IPS-NIHi11 (cell line): ENCODE measurements around the gene MS4A14.
A peak's percentile ranks its signal among the peaks of the same experiment; 100 is the strongest.
"Not testable (repeated sequence)": the region's sequence is repeated elsewhere in the genome, so short reads cannot be mapped to it uniquely, and the experiment has no call there.

Experiments
- DNase-seq: peaks from one replicate; pipeline ENCODE4 v3.0.0; 2012; ENCODE audit warnings: mixed read lengths, low spot score

Gene MS4A14, protein sequence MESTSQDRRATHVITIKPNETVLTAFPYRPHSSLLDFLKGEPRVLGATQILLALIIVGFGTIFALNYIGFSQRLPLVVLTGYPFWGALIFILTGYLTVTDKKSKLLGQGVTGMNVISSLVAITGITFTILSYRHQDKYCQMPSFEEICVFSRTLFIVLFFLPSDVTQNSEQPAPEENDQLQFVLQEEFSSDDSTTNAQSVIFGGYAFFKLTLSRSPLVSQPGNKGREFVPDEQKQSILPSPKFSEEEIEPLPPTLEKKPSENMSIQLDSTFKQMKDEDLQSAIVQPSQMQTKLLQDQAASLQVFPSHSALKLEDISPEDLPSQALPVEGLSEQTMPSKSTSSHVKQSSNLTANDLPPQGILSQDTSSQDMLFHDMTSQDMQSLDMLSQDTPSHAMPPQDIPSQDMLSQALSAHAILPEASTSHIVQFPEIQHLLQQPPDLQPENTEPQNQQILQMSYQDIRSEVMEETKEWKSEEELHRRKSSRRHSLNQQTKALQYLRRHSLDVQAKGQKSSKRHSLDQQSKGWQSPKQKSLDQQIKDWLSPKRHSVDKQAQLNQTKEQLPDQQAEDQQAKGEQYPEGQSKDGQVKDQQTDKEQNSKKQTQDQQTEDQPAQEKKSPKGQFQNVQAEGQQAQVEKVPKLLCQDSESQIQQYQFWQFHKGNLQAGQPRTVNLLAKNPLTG

DNA sequence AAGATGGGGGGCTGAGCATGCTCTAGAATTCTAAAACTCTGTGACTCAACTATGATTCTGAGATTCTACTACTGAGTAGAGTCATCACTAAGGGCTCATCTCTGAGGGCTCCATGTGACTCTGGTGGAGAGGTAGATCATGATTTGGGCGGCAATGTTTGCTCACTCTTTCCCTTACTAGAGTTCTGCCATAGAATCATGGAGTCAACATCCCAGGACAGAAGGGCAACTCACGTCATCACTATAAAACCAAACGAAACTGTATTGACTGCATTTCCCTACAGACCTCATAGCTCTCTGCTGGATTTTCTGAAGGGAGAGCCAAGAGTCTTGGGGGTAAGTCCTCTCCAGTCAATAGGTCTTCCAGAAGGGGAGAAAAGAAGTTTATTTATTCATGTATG is at the start of gene MS4A14:
Gene MS4A14, plus strand, starts transcription at position 78 of the 400 bp plus-strand sequence. Its CDS starts 120 bp downstream, at position 198.
- no peak for DNase-seq

DNA sequence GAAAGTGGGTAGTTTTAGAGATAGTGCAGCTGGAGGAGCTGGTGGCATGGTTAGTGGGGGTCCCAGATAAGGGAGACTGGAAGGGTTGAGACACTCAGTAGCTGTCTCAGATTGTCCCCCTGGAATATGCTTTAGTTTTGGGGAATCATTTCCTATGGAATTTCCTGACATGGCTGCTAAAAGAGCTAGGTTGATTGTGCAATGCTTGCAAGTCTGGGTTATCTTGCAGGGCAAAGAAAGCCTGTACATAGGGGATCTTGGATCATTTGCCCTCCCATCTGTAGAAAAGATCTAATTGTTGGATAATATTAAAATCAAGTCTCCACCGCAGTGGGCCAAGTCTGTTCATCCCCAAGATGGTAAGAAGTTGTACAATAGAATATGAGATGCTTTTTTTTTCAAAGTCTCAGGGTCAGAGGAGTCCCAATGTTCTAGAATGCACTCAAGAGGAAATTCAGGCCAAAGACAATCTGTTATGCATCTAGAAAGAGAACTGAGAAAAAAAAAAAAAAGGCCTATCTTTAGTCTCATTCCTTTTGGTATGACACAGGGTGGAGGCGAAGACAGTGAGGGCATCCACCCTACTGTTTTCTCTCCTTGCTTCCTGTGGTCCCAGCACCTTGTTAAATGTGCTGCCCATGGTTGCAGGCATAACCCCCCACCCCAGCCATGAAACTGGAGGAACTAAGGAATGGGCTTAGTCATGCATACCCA is 49.0 kb upstream of the MS4A14 start:
- DNase-seq: no peak

DNA sequence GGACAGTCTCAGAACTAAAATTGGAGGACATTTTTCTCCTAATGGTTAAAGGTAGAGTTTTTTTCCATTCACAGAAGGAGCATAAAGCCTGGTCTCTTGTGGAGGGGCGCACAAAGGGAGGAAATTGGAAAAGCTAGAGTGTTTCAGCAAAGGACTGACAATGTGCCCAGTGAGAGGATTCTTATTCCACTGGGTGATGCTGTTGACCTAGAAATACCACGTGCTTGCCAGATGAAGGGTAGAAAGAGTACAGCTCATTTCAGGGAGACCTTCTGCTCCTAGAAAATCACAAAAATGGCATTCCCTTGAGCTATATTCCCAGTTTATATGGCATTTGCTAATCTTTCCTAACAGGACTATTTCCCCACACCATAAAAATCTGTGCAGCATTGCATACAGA is 48.1 kb upstream of the MS4A14 start:
- DNase-seq: no peak

DNA sequence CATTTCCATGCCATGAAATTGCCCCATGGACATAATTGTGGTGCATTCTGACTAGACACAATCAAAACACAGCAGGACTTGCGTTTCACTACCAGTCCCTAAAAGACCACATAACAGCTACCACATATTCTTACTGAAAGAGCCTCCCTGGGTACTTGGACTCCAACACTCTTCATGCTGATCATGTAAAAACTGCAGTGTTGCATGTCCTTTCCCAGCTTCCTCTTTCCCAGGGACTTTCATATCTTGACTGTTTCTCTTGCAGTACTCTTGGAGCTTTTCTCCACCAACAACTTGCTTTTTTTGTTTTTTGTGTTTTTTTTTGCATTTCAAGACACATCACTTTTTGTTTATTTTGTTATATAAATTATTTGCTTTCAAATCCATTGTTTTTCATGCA is 46.3 kb upstream of the MS4A14 start:
- DNase-seq: no peak

DNA sequence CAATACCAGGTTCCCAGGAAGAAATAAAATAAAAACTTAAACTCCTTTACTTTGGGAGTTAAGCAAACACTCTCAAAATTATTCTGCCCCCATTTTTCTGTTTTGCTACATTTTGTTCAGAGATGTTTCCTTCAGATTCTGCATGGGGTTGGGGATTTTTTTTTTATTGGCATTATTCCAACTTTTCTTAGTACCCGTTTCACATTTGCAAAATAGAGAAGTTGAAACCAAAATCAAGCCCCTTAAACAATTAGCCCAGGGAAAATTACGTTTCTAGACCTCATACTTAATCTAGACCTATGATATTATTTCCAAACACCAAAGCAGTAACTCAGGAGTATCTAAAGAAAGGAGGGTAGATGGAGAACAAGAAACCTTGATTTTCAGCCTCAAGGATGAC is 38.5 kb upstream of the MS4A14 start:
- DNase-seq: no peak

DNA sequence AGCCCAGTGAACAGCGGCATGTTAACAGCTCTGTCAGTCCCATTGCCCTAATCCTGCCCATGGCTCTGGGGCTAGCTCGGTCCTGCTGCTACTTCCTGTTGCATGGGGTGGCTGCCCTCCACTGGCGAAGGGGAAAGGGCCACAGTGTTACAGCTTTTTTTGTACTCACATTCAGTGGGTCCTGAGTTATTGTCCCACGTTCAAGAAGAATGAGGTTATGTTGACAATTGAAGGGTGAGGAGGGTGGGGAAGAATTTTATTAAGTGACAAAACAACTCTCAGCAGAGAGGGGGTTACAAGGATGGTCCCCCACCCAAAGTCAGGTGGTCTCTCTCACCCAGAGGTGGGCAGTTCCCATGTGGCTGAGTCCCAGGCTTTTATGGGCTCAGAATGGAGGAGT is 35.6 kb upstream of the MS4A14 start:
- no peak for DNase-seq

DNA sequence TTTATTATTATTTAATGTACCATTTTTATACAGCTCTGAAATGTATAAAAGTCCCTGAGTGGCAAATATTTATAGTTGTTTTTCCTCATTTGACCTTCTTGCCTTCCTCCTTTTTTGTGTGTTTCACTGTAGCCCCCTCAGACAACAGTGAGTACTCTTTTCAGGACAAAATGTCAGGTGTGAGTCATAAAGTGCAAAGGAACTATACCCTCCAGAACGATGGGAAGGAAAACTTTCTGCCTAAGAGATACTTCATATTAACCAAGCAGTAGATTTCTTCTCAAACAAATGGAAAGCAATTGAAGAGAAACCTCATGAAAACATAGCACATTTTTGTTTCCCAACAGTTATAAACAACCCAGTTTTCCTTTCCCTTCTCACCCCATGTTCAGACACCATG is 34.0 kb upstream of the MS4A14 start:
- no peak for DNase-seq

DNA sequence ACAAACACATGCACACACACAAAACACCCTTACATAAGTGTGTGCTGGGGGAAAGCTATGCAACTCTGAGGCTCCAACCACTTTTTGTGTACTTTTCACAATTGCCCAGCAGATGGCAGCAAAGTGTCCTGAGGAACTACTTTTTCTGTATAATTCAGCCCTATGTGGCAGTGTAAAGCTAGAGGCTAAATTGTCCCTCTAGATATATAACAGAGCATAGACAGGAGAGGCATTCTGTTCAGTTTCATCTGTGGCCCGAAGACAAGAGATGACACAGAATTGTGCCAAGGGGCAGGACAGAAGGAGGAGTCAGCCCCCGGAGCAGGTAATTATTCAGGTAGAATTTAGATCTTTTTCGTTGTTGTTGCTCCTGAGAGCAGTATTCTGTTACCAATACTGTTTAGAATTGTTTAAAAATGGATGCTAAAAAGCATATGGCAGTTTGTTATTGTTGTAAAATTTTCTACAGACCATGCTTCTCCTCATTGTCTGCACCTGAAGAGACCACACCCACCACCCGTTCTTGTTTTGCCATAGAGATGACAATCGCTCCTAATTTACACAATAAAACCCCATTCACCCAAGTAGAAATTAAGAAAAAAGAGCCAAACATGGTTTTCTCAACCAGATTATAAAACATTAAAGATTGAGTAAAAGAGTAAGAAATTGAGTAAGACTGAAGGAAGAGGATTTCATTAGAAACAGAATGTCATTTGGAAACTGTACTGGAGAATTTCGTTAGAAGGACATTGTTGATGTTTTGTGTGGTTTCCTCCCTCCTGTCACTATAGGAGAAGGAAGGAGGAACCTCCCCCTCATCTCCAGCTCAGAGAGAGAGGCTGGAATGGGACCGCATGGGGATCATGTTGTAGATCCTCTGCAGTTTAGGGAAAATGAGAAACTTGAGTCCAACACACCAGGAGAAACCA is 32.5 kb upstream of the MS4A14 start:
- DNase-seq: peak; percentile 75

DNA sequence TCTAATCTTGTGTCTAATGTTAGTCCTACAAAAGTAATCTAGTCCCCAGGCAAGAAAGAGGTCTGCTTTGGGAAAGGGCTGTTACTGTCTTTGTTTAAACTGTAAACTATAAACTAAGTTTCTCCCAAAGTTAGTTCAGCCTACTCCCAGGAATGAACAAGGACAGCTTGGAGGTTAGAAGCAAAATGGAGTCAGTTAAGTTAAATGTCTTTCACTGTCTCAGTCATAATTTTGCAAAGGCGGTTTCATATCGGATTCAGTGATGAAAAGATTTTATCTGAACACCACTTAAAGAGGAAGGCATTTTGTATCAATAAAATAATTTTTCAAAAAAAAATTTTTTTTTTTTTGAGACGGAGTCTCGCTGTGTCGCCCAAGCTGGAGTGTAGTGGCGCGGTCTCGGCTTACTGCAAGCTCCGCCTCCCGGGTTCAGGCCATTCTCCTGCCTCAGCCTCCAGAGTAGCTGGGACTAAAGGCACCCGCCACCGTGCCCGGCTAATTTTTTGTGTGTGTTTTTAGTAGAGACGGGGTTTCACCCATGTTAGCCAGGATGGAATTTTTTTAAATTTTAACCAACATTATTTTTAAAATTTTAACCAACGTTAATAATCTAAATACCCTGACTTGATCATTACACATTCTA is 29.9 kb upstream of the MS4A14 start:
- not testable (repeated sequence) for DNase-seq

DNA sequence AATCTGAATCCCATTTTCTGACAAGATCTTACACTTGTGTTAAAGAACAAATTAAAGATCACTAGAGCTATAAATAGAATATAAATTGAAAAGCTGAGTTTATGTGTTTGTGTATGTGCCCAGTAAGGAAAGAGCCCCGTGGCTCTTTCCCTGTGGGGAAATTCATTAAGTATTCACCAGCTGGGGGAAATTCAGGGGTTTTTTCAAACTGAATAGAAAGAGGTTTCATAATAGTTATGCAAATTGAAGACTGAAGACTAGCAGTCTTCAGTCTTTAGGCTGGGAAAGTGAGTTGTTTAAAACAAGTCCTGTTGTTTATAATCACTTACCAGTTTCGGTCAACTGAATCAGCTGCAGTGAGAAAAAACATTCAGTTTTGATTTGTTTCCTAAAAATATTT is 29.2 kb upstream of the MS4A14 start:
- DNase-seq: no peak

DNA sequence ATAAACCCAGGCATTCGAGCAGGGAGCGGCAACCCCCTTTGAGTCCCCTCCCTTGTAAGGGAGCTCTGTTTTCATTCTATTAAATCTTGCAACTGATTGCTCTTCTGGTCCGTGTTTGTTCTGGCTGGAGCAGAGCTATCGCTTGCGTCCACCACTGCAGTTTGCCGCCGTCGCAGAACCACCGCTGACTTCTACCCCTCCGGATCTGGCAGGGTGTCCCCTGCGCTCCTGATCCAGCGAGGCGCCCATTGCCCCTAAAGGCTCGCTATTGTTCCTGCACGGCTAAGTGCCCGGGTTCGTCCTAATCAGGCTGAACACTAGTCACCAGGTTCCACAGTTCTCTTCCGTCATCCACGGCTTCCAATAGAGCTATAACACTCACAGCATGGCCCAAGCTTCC is 28.4 kb upstream of the MS4A14 start:
- DNase-seq: no peak

DNA sequence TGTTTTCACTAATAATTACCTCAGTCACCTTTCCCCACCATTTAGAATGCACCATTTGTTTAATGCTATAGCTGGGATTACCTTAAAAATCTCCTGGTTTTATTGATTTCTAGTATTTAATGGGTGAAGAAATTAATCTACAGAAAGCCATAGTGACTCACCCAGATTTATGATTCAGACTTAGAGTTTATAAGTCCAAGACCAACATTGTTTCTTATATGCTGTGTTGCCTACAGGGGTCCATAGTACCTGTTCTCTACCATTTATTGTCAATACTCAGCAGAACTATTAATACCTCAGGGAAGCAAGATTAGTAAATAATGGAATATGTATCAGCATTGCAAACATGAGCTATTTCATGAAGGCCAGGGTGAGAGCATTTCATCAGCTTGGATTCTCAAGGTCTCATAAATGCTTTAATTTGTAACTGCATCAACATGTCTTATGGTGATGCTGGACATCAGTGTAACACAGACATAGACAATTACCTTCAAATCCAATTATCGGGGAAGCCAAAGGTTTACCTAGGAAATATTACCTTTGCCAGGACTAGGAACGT is 25.9 kb upstream of the MS4A14 start:
- DNase-seq: no peak

DNA sequence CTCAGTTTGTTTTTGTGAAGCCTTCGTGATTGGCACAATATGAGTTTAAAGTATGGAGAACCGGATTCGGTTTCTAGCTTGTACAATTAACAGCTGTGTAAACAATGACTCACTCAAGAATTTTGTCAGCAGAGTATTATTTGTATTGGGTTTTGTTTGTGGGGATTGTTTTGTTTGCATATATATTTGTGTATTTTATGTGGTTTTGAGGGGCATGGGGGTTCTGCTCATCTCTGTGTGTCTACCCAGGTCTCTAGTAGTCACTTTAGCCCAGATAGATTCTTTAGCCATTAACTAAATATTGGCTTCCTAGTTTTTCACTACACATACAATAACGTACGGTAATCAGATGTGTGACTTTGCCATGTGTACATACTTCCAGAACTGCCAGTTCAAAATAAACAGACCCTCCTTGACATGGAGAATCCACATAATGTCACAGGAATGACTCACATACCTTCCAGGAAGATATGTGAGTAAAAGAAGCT is 25.4 kb upstream of the MS4A14 start:
- DNase-seq: no peak

DNA sequence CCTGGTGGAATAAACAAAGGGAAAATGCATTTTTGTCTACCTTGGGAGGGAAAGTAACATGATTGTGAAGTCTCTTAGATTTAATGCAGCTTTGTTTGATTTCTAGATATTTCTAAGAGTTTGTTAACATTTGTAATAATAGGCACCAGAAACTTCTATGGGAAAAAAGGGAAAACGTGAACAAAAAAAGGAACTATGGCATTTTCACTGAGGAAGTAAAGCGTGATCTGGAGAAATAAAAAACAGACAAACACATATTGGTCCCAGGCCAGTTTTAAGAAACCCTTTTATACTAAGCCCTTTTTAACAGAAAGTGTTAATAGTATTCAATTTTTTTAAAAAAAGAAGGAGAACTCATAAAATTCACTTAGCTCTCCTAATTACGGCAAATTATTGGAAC is 24.9 kb upstream of the MS4A14 start:
- no peak for DNase-seq

DNA sequence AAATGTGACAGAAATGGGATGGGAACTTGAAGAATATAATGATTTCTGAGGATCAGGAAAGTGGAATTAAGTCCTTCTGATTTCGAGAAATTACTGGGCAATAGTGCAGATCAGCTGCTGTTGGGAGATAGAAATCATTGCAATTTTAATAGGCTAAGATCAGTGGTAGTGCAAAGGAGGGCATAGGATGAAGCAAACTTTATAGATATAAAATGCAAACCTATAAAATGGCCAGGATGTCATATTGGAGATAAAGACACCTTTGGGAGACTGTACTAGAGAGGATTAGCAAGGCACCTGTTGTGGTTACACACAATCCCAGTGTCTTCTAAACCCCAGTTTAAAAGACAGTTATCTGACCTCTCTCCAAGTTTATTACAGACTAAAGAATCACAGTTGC is 24.4 kb upstream of the MS4A14 start:
- DNase-seq: no peak

DNA sequence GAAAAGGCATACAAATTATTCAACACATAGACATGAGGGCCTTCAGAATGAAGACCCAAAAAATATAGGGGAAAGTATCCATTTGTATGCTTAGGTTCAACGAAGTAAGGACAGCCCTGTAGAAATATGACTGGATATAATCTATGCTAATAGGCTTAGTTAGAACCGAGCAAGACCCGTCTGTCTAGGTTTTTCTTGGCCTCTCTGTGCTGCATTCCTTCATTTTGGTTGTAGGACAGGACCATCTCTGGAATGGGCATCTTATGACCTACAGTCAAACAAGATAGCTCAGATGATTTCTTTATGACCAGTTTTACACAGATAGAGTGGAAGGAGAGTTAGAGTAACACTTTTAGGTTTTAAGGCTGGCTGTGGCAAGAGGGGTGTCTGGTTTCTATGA is 23.5 kb upstream of the MS4A14 start:
- no peak for DNase-seq

DNA sequence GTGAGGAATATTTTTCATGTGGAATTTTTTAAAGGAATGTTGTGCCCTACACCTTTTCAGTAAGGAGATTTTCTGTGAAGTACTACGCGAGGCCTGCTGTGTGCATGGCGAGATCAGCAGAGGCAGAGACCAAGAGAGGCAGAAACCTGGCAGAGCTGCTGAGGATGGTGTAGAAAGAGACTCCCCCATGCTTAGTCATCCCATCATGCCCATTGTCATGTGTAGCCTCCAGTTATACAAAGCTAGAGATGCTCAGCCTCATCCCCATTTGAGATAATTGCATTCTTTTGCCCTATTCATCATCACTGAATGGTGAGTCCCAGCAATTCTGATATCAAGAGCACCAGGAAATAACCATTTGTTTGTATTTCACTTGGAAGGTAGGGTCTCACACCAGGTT is 20.9 kb upstream of the MS4A14 start:
- no peak for DNase-seq

DNA sequence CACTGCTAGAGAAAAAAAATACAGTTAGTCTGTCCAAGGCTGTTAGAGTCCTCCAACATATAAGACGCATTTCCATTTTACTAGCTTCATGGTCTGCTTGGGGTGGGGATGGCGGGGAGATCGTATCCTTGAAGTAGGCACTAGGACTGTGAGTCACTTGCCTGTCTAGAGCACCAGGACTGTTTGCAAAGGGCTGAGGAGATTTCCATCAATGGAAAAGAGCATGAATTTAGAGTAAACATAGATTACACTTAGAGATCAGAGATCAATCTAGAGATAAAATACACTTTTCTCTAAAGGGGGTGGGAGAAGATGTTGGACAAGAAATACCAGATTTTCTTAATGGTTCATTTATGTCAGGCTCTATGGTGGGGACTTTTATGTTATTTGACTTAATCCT is 19.7 kb upstream of the MS4A14 start:
- no peak for DNase-seq

DNA sequence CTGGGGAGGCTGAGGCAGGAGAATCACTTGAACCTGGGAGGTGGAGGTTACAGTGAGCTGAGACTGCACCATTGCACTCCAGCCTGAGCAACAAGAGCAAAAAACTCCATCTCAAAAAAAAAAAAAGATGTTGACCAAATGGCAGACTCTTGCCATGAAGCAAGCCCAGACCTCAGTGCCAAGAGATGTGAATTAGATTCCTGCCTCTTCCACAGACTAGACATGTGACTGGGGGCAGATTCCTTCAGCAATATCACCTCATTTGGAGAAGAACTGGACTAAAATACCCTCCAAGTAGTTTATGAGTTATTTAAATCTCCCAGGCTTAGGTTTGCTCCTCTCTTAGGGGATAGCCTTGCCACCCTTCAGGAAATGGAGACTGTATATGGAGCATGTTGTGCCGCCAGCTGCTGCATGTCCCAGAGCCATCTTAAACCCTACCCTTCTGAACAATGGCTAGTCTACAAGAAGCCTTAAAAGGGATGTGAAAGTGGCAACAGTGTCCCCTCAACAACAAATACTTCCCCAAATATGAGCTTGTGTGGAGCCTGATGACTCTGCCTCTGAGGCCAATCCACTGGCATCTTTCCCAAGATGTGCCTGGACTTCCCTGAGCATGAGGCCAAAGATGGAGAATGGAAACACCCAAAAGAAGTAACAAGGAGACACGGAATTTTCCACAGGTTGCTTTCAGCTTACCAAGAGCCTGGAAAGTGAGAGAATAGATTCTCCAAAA is 18.7 kb upstream of the MS4A14 start:
- no peak for DNase-seq

DNA sequence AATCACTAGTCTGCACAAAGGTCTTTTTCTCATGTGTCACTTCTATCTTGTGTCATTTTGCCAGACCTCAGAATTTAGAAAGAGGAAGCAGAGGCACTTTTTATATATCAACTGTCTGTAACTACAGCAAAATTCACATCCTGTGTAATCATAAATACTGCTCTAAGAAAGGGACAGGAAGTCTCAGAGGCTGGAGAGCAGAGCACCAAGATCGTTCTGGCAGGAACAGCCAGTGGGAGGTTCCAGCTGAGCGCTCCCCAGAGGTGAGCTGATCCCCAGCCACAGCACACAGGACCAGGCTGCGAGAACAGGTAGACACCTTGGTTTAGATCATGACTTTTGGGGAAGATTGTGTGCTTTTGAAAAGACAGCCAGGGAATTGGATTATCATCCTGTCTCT is 17.9 kb upstream of the MS4A14 start, which contains the start of gene MS4A7:
Gene MS4A7, plus strand, starts transcription at position 179 of the 400 bp plus-strand sequence. CDS start 4,610 bp downstream, outside the sequence.
- DNase-seq: no peak
